GM19324 (cell line): ENCODE results near the gene MYH15.
"Not testable (repeated sequence)": the region's sequence is repeated elsewhere in the genome, so short reads cannot be mapped to it uniquely, and the experiment has no call there.

ENCODE experiments used
- ATAC-seq: cut with Tn5 transposase; IDR thresholded peaks from one replicate; pipeline ENCODE4 v1.9.1; 2021; ENCODE audit warnings: mild to moderate bottlenecking, moderate library complexity; ENCODE audit not compliant: unreplicated experiment, low FRiP score

MYH15 gene

DNA sequence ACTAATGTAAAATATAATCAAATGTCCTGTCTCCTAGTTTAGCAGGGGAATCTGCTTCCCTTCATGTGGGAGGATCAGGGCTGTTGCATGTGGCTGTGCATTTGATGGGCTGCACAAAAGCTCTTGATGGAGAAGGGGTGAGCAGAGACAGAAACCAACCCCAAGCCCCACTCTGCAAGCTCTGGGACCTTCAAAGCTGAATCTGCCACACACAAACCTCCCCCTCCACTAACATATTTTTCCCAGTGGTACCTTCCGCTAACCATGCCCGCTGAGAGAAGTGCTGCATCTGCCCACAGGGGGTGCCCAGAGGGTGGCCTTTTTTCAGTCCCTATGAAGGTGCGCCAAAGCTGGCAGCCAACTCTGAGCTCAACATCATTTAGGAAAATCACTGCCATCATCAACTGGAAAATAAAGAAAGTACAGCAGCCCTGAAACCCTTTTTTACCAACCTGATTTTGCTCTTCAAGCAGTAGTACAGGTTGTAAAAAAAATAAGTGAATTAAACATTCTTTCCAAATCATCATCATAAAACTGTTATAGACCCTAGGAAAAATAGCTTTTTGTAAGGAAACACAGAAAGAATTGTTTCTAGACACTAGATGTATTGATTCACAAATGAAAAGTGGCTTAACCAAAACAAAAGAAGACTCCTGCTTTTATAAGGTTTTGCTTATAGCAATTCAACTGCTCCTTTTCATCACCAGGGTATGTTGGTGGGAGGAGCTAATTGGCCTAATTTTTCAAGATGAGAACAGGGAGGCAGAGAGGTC, 117.1 kb downstream of the MYH15 start:
- ATAC-seq, result no peak

DNA sequence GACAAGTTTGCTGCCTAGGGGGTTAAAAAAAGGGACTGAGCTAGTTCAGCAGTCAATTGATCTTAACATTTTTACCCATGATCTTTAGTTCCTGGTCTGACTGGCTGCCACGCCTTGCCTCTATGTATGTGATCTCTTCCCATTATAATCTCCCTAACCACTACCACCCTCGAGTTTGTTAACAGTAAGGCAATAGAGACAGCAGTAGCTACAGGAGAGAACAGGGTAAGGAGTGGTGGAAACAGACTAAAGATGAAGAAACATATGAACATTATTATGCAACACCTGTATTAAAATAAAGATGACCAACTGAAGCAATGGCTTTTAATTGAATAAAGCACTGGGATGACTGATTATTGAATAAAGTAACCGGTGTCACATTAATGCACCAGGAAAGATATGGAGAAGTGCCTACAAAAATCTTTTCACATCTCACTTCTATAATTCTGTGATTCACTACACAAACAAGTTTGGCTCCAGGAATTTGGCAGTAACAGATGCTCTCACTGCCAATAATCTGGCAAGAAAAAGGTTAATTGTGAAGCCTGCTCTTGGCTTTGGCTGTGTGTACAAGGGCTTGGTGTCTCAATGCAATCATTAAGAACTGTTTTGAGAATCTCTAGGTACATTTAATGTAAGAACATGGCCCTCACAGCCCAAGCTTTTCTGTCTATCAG, 118.3 kb downstream of the MYH15 start:
- no peak for ATAC-seq

DNA sequence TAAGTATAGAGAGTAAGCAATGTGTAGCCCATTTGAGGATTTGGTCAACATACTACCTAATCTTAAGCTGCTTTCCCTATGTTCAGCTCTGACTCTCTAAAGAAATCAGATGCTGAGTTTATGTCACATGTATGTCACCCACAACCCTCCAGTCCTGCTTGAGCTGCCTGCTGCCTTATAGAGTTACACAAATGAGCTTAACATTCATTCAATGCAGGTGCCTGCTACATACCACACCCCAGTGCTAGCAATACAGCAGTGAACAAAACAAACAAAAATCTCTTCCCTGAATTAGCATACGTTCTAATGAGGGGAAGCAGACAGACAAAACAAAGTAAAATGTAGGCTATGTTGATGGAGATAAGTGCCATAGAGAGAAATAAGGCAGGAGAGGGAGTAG, 121.0 kb downstream of the MYH15 start:
- no peak for ATAC-seq

DNA sequence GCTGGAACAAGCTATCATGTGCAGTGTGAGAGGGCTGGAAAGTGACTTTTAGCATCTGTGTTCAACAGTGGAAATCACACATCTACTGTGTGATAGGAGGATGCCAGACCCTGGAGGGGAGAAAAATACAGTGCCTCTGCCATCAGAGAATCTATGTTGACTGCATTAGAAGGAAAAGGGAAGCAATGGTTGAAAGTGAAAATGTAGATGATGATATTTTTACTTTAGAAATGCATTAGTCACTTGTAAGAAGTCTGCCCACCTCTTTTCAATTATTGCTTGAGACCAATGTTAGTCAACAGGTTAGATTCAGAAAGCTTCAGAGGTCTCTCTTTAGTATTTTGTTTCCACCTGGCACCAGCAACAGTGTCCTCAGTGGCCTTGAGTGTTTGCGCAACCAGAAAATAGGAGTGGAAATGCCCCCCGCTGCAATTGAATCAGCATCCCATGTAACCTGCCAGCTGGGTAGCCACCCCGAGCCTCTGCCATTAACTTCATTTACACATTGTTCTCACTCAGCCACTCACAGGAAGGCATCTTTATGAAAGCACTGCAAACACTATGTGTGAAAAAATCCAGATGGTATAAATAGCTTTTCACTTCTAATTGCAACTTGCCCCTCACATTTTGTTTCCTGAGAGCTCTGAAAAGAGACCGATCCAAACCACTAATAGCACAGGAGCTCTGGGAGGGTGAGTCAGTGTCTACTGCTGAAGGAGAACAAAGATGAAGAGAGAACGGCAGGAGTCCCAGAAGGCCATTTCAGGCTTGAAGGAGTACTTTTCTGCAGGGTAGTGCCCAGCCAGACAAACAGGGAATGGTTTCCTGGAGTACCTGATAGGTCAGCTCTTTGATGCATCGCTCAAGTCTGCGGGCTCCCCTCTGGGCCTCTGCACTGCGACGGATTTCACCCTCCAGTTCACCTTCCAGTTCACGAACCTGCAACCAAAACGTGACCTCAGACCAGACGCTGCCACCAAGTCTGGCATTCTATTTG, 122.0 kb downstream of the MYH15 start:
- peak; percentile 77 for ATAC-seq

DNA sequence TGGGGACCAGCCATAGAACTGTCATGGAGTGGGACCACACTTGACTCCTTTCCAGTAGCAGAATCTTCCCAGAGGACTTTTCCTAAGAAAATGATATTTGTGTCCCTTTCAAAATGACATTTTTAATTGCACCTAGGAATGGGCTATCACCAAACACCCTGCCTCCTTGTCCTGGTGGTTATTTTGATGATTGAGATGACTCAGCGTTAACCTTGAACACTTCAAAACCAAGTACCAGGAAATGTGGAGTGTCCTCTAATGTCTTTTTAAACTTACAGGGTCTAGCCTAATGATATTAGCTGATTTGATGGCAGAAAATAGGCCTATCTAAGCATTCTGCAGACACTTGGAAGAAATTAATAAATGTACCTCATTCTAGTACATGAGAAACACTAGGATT, 123.3 kb downstream of the MYH15 start:
- ATAC-seq, result no peak

DNA sequence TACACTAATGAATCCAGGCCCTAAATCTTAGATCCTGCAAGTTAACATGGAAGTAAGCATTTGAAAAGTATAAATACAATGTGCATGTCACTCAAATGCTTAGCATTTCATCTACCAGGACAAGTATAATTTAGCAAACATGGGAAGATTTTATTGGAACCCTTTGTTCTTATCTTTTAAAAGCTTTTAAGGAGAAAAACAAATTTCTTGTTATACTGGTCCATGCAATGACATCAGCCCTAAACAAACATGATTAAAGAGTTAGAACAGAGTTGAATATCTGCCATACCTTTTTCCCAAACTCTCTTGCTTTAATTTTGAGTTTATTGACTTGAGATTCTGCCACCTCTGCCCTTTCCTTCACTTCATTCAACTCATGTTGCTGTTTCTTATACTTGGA, 127.1 kb downstream of the MYH15 start:
- ATAC-seq, result no peak

DNA sequence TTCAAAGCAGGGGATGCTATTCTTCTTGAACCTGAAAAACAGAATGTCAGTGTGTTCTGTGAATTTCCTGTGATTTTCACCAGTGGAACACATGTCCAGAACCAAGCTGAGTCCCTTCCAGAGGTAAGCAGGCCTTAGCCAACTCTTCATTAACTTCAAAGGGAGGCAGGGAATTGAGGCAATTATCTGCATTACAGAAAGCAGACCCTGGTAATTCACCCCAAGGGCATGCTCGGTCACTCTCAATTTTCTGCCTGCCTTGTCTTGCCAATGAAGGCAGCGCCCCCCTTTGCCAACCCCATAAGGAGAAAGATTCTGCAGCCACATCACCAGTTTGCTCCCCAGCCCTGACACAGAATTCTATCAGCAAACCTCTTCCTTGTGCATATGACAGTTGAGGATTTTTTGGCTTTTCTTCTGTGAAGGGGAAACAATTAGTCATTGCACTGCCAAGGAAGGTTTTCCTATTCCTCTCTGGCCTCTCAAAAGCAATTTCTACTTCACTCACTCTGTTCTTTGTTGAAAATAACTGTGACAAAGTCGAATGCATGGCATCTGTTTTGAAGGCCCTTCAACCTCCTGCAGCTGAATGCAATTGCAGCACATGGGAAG, 128.8 kb downstream of the MYH15 start:
- no peak for ATAC-seq

DNA sequence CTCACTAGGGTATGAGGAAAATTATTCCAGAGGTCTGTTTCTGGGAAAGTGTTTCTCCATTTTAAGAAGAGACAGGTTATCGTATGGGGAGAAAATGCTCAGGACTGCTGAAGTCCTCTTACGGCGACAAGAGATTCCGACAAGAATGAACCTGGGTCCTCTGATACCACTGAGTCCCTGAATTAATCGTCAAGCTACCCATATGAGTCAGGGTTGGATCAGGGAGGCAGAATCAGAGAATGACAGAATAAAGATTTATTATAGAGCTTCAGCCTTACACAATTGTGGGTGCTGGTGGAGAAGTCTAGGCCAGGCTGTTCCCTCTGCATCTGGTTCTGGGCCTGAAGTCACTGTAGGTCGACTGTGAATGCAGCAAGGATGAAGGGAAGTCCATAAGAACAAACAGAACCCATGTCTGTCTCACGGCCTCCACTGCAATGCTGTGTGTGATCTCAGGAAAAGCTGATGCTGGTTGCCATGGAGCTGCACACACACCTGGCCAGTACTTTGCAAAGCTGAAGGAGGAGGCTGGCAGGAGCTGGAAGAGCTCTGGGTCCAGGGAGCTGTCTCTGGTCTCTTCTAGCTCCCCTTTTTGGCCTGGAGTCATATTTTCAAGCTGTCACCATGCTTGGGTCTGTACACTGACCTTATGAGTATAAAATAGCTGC, 130.1 kb downstream of the MYH15 start:
- no peak for ATAC-seq

DNA sequence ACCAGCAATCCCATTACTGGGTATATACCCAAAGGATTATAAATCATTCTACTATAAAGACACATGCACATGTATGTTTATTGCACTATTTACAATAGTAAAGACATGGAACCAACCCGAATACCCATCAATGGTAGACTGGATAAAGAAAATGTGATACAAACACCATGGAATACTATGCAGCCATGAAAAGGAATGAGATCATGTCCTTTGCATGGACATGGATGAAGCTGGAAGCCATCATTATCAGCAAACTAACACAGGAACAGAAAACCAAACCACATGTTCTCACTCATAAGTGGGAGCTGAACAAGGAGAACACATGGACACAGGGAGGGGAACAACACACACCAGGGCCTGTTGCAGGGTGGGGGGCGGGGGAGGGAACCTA, 131.4 kb downstream of the MYH15 start:
- not testable (repeated sequence) for ATAC-seq

DNA sequence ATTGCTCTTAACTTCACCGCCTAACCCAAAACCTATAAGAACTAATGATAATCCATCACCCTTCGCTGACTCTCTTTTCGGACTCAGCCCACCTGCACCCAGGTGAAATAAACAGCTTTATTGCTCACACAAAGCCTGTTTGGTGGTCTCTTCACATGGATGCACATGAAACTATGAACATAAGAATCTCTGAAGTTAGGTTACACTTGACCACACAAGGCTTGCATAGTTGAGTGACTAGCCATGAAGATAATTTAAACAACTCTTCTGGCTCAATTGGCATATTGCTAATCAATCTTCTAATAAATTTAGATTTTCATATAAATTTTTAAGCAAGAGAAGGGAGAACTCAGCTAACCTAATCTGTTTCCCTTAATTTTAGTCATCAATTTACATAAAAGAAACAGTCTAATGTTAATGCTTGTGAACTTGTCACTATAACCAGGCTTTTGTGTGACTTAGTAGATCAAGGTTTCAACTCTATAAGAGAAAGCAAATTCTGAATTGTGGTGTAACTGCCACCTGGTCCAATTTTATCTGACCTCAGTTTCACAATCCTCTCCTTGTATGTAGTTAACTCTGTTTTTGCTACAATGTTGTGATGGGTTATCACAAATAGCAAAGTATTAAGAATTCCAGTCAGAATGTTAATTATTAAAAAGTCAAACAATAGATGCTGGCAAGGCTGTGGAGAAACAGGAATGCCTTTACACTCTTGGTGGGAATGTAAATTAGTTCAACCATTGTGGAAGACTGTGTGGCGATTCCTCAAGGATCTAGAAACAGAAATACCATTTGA, 132.0 kb downstream of the MYH15 start:
- ATAC-seq, result no peak

DNA sequence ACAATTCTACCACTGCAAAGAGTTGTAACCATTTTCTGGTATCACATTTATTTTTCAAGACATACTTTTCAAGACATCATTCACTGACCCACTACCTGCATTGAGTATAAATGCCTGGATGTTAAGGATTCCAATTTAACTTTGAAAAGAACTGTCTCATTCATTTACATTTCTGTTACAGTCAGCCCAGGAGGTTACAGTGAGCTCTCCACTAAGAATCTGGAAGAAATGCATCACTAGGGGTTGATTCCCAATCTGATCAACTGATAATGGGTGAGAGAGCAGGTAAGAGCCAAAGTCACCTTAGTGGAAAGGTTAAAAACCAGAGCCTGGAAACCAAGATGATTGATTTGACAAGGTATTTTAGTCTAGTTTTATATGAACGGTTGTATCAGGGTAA, 133.0 kb downstream of the MYH15 start:
- no peak for ATAC-seq

DNA sequence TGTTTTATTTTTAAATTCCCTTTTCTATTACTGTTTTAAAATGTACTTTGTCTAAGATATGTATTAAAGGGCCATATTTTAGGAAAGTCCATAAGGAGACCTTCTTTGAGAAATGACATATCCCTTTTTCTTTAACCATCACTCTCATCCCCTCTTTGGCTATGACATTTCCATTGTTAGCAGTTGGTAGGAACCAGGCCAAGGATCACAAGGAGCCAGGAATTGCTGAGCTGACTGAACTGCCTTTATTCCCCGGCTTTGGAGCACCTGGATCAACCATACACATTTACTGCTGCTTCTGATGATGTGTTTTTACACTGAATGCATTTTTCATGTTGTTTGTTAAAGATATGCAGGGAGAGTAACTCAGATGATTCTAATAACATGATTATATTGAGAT, 134.4 kb downstream of the MYH15 start:
- no peak for ATAC-seq

DNA sequence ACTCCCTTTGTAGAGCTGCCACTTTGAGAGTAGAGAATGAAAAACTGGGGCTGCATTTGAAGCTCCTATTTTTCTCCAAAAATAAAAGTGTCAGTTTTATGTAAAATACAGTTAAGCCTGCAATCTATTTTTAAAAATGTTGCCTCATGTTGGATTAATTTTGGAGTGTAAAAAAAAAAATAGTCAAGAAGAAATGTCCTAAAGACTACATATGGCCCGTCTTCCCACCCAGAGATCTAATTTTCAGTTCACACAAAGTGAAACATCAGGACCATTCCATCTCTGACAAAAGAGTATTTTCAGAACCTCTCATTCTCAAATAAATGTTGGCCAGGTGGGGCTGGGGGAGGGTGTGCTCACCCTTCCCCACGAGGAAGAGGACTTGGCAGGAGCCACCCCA, 151.4 kb downstream of the MYH15 start:
- no peak for ATAC-seq

DNA sequence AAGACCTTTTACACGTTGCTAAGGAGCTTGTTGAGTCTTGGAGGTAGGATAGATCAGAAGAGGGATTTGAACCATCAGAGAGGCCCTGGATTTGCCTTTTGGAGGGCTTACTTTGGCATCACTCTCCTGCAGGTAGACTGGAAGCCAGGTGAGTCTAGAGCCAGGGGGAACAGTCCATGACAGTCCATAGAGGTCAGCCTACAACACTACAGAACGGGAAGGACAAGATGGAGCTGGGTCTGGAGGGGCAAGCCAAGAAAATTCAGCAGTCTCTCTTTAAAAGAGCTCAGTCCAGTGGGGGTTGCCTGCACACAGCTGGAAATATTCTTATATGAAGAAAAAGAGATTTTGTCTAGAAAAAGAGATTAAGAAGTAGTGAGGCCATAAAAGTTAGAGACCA, 153.4 kb downstream of the MYH15 start:
- no peak for ATAC-seq

DNA sequence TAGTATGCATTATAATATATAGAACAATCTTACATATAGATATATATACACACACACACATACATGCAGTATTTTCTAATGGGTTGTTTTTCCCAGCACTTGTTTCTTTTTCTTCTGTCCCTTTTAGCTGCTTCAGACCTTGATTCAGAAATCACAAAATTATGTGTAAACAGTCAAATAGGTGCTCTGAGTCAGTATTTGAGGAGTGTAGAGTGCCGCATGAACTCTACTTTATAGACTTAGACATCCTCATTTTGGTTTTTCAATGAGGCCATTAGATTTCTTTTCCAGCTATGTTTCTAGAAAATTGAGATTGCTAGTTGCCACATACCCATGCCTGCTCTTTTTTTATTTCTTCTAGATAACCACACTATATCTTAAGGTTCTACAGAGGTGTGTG, 155.8 kb downstream of the MYH15 start:
- ATAC-seq, result no peak

DNA sequence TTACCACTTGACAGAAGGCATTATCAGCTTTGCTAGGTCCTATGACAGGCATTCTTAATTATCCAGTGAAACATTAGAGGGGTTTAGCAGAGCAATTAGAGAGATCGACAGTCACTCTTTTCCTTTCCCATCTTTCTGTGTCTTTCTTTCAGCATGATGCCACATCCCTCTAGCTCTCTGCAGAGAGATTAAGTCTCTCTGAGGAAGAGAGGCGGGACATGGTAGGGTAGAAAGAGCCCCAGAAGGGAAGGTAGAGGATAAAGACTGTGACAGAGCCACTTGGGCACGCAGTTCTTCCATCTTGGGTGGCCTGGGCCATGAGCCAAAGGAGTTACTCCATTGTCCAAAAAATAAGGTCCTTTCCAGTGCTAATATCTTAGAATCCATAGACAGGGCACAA, 158.2 kb downstream of the MYH15 start:
- no peak for ATAC-seq

DNA sequence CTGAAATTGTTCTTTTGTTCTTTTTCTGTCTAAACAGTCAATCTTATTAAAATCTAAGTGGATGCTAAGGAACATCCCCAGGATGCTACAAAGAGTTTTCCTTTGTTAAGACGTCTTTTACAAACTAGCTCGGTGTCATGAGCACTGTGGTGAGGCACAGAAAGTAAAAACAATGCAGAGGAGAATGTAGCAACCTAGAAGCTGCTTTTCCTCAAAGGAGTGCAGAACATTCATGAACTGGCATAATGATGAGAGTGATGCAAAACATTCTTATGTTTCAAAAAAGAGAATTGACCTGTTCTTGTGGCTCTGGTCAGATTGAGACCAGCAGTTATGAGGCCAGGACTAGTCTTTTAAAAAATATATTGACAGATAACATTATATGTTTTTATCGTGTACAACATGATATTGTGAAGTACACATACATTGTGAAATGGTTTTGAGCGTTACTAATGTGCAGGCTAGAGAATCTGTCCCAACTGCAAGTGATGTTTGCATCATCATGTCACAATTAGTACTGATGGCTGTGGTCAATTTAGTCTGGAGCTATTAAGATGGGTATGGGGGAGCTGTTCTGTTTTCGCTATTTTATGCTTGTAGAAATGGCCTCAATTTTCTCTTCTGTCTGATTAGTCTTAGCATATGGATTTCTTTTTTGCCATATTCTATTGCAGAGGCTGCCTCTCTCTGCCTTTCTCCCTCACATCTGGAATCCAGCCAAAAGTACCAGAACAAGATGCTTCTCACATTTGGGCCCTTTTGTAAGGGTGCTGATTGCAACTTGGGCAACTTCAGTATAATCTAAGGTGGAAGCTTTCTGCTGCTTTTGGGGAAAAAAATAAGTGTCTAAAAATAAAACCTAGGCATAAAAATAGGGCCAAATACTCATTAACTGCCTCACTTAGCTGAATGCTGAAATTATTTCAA, 163.8 kb downstream of the MYH15 start:
- no peak for ATAC-seq

DNA sequence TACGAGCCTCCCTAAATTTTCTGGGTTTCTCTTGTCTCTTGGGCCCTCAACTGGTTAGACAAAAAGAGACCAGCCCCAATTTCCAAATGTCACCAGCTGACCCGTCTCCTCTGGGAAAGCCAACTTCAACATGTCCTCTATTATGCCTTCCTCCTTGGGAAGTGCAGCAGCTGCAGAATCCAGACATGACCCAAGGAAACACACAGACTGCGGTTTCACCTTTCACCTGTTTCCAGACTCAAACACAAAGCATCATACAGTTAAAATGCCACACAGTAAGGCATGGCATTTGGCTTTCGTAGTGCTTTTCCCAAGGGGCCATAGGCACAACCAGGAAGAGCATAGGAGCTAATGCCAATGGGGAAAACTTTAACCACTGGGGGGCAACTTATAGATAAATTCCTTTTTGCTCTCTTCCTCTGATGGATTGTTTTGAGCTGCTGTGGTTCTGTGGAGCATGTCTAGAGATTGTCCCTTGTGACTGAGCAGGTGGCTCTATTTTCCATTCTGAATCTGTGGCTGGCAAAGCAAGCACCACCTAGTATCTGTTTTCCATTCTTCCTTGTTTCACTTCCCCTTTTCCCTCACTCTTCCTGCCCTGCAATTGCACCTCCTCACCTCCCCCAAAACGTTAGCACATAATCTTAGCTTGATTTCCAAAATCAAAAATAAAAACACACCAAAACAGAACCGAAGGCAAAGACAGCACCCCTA, 164.7 kb downstream of the MYH15 start:
- no peak for ATAC-seq
